NCI-H1092 (cell line): Measurements from ENCODE around the gene TMOD4.
A peak's percentile ranks its signal among the peaks of the same experiment; 100 is the strongest.

ENCODE experiments used
- DNase-seq: peaks from one replicate; lab custom pipeline; 2025; lab: John Stamatoyannopoulos, UW

Gene TMOD4

GRCh38 chr1:151175041-151175741 is 590 bp downstream of the TMOD4 start:
- DNase-seq, result peak; percentile 56

GRCh38 chr1:151171190-151171589 is 4.6 kb downstream of the TMOD4 start:
- no peak for DNase-seq

- DNase-seq, result no peak
These were observed 8.7 kb downstream of the TMOD4 start for GRCh38 chr1:151167116-151167515.

- DNase-seq, result no peak
These were observed 9.2 kb downstream of the TMOD4 start for GRCh38 chr1:151166505-151166956.

GRCh38 chr1:151165738-151166504 is 9.9 kb downstream of the TMOD4 start, which contains the start of the genes LYSMD1 and SCNM1:
Gene LYSMD1, minus strand, starts transcription at chr1:151165902. Its CDS starts 644 bp downstream, at chr1:151165258.
Gene SCNM1, plus strand, starts transcription at chr1:151166144. Its CDS starts 9 bp downstream, at chr1:151166153.
- peak; percentile 99 for DNase-seq

- DNase-seq, result no peak
These were observed 10.5 kb downstream of the TMOD4 start for GRCh38 chr1:151165281-151165737.

- DNase-seq, result no peak
These were observed 11.0 kb downstream of the TMOD4 start for GRCh38 chr1:151164732-151165280.

- DNase-seq, result no peak
These were observed 16.4 kb downstream of the TMOD4 start for GRCh38 chr1:151159373-151159772.

- DNase-seq, result no peak
These were observed 17.0 kb downstream of the TMOD4 start for GRCh38 chr1:151158751-151159251.

GRCh38 chr1:151158326-151158725 is 17.5 kb downstream of the TMOD4 start:
- DNase-seq, result no peak

- DNase-seq, result no peak
These were observed 18.7 kb downstream of the TMOD4 start for GRCh38 chr1:151157067-151157531.

- no peak for DNase-seq
These were observed 19.3 kb downstream of the TMOD4 start, which contains the start of gene TNFAIP8L2 for GRCh38 chr1:151156515-151156819. Gene TNFAIP8L2, plus strand, starts transcription at chr1:151156649. Its CDS starts 2,049 bp downstream, at chr1:151158698.

GRCh38 chr1:151147665-151148064 is 28.1 kb downstream of the TMOD4 start:
- DNase-seq, result no peak

GRCh38 chr1:151147132-151147503 is 28.7 kb downstream of the TMOD4 start:
- no peak for DNase-seq

GRCh38 chr1:151146412-151147131 is 29.2 kb downstream of the TMOD4 start, which contains the start of gene SEMA6C:
Gene SEMA6C, minus strand, starts transcription at chr1:151146631. Its CDS starts 4,010 bp downstream, at chr1:151142621.
- peak; percentile 92 for DNase-seq

- DNase-seq, result no peak
These were observed 29.7 kb downstream of the TMOD4 start for GRCh38 chr1:151146072-151146411.

- peak; percentile 16 for DNase-seq
These were observed 30.3 kb downstream of the TMOD4 start for GRCh38 chr1:151145304-151146071.

GRCh38 chr1:151144474-151145303 is 31.1 kb downstream of the TMOD4 start:
- DNase-seq, result no peak

- DNase-seq, result no peak
These were observed 31.8 kb downstream of the TMOD4 start for GRCh38 chr1:151143986-151144385.

GRCh38 chr1:151143057-151143435 is 32.7 kb downstream of the TMOD4 start:
- DNase-seq, result no peak
